ENCODE measurements around the gene MSL3B.

The MSL3B gene

DNA sequence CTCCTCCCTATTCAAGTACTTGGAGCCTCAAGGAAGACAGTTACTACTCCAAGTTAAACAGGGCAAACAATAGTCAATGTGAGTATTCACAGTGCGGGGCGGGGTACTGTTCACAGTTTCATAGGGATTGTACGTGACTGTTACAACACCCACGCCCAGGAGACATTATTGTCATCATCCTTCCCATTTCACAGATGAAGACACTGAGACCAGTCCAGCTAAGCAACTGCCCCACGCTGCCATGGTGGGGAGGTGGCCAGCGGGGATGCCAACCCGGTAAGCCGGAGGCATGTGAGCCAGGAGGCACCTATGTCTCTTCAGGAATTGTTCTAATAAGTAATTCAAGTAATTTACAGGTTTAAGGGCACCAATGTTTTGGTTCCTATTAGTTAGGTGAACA lies 14.8 kb downstream of the MSL3B start:
- no peak for DNase-seq

- no peak for DNase-seq
Measured at GRCh38 chr2:233852056-233852455, 16.1 kb downstream of the MSL3B start.

- DNase-seq: no peak
Measured at GRCh38 chr2:233851169-233851568, 17.0 kb downstream of the MSL3B start.

- no peak for DNase-seq
Measured at GRCh38 chr2:233850745-233851144, 17.4 kb downstream of the MSL3B start.

- no peak for DNase-seq
Measured at GRCh38 chr2:233849607-233850271, 18.4 kb downstream of the MSL3B start.

- no peak for DNase-seq
Measured at GRCh38 chr2:233848276-233848675, 19.9 kb downstream of the MSL3B start.

DNA sequence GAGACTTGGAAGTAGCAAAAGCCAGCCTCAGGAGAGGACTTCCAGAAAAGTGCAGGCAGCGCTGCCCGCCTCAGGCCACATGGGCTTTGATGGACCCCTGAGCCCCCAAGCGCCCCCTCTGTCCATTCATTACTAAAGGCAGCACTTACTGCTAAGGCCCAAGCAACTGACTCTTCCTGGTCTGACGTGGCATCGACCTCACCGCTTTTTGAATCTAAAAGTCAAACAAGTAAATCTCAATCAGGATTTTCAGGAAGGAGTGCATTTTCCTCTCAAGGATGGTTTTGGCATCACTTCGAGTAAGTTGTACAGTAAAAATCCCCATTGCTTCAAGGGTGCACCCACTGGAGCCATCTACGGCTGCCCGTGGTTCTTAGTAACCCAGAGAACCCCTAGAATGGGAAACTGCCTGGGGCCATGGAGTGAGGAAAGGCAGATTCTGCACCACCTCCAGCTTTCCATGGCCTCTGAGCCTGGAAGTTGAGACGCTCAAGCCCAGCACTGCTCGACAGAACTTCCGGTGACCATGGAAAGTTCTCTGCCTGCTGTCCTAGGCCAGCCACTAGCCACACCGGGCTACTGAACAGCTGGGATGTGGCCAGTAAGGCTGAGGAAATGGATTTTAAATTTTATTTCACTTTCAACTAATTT lies 20.8 kb downstream of the MSL3B start:
- DNase-seq: no peak

GRCh38 chr2:233846387-233847247 lies 21.6 kb downstream of the MSL3B start:
- DNase-seq: no peak

GRCh38 chr2:233845301-233846060 lies 22.7 kb downstream of the MSL3B start:
- DNase-seq: no peak

GRCh38 chr2:233844836-233845235 lies 23.4 kb downstream of the MSL3B start:
- DNase-seq: no peak

- no peak for DNase-seq
Measured at GRCh38 chr2:233844064-233844807, 23.9 kb downstream of the MSL3B start.

DNA sequence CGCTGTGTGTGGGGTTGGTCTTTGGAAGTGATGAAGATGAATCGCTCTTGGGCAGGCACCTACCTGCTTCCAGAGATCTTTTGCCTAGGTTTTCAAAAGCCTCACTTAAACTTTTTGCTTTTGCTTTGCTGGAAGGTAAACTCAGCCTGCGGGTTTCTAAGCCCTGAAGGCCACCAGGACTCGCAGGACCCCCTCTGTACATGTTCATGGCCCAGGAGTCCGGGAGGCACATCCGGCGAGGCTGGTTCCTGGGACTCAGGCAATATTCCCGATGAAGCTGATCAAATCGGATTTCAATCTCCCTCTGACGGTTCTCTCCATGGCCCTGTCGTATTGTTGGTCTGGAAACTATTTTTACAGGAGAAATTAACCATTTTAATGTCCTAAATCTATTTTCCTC lies 27.0 kb downstream of the MSL3B start:
- DNase-seq: no peak

- no peak for DNase-seq
Measured at GRCh38 chr2:233840520-233840919, 27.7 kb downstream of the MSL3B start.

DNA sequence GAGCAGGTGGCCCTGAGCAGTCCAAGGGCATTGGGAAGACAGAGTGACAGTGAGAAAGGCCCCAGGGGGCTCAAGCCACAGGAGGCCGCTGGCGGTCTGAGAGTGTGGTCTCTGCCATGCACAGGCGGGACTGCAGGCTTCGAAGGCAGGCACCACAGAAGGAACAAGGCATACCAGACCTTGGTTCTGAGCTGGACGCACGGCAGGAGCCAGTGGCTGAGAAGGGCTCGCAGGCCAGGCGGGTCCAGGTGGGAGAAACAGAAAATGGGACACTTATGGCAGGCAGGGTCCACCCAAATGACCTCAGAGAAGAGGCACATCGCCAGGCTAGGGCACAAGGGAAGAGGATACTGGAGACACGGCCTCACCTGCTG lies 28.8 kb downstream of the MSL3B start:
- DNase-seq: no peak

DNA sequence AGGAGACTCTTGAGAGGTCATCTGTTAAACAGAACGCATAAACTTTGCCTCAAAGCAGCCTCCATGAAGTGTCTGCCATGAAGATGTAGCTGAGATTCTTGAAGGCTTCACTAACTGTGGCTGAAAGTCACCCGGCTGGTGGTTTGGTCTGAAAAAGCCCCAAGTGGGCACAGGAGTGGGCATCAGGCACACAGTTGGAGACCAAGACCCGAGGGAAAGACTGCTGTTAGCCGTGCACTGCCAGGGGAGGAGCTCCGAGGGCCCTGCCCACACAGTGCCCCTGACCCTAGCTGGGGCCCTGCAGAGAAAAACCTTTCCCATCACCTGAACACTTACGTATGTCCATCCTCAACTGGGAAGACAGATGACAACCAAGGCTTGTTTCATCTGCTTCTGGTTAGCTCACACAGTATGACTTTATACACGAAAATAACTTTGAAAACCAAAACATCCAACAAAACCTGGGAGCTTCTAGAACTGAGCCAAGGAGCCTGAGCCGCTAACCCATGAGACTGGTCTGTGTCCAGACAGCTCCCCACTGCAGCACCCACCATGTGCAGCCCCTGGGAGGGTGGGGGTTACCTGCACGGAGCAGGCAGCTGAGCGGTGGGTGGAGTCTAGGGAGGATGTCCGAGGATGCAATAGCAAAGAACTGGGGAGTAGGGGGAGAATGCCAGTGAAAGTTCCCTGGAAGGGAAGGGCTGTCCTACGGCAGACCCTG lies 29.3 kb downstream of the MSL3B start:
- no peak for DNase-seq

- DNase-seq: no peak
Measured at GRCh38 chr2:233838251-233838650, 29.9 kb downstream of the MSL3B start.

DNA sequence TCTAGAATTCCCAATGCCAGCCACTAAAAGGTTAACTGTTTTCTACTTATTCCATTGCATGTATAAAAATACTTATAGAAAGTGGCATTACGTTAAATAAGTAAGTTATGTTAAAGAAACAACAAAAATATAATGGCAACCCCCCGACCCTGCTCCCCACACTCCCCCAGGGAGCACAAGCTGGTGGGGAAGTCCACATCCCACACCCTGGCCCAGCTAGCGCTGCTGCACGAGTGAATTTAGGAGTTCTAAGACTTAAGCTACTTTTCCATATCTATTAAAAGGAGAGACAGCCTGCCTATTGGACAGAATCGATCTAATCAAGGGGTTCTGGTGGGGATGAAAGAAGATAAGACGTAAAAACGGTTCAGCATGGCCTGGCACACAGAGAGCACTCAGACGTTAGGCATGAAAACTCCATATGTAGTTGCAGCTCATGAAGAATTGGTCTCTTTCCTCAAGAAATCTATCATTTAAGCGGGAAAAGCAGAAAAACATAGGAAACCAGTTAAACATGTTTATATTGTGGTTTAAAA lies 30.4 kb downstream of the MSL3B start:
- DNase-seq: no peak

DNA sequence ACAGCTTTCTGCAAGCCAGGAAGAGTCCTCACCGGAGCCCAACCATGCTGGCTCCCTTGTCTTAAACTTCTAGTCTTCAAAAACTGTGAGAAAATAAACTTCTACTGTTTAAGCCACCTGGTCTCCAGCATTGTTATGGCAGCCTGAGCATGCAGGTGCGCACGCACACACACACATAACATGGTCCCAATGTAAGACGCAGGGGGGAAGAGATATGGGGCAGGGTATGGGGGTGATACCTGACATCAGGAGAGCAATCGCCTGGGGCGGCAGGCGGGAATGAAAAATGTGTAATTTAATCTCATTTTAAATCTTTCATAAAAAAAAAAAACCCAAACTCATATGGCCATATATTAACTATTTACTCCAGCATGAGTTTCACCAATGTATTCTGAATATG lies 31.8 kb downstream of the MSL3B start:
- no peak for DNase-seq

GRCh38 chr2:233835230-233836186 lies 32.7 kb downstream of the MSL3B start:
- no peak for DNase-seq
